ENCODE measurements around the gene CDYL2. TPM values are rescaled to one million over a fixed set of nuclear protein-coding genes. Genes with fewer than 3 reads are reported as not detected.

Gene CDYL2
- total and polyA plus RNA-seq, 2 donors (not counting 3 experiments of a cell fraction or from before 2014, with no cell fraction given): 7.1 to 71.3 TPM

GRCh38 chr16:80824623-80825364 lies 20.4 kb upstream of the CDYL2 start:
- no peaks in the 10 kb centered on the region for H3K9me3 ChIP-seq (replicated peaks; ENCODE audit: control insufficient read depth, insufficient read depth, low read length)
- no peaks in the 10 kb centered on the region for H3K4me1 ChIP-seq (ENCODE audit: control insufficient read depth, extremely low read depth, insufficient read depth, low read length)
- ChIA-PET POLR2A (no interaction called here), CTCF (interaction anchor here (1.3 to 5.3 kb wide), 9 partner anchors 10 to 297 kb away, joined by 3 to 91 read pairs (median 6); no protein-coding TSS in a partner anchor)
- no peaks in the 10 kb centered on the region for H3K36me3 ChIP-seq (ENCODE audit: control insufficient read depth in 2 of 2, extremely low read depth in 1 of 2, insufficient read depth in 2 of 2, low read length in 2 of 2)
- H4K20me1 ChIP-seq (replicated peaks; ENCODE audit: control insufficient read depth, extremely low read depth, insufficient read depth, low read length): no peaks in the 10 kb centered on the region
- dilution Hi-C loops (cut with MboI; ENCODE audit: extremely low pct_ligation_motif_present, low sequenced_read_pairs) (no loop called here), intact Hi-C loops (cut with micrococcal nuclease) (loop anchor here (1.0 to 5.0 kb wide), 3 partner anchors 17 to 297 kb away; partner anchors contain the start of gene DYNLRB2)
- DNase-seq (ENCODE audit: low read depth, low spot score) (peak; percentile 79), FAIRE-seq (peak; percentile 82)
- H3K9me1 ChIP-seq (replicated peaks; ENCODE audit: control insufficient read depth, extremely low read depth, insufficient read depth, low read length): no peaks in the 10 kb centered on the region
- TF ChIP-seq POLR2AphosphoS5 (IDR thresholded peaks at IDR 0.05; ENCODE audit: insufficient read depth, low read depth, low read length): no peak
- TF ChIP-seq, protein P1, sequence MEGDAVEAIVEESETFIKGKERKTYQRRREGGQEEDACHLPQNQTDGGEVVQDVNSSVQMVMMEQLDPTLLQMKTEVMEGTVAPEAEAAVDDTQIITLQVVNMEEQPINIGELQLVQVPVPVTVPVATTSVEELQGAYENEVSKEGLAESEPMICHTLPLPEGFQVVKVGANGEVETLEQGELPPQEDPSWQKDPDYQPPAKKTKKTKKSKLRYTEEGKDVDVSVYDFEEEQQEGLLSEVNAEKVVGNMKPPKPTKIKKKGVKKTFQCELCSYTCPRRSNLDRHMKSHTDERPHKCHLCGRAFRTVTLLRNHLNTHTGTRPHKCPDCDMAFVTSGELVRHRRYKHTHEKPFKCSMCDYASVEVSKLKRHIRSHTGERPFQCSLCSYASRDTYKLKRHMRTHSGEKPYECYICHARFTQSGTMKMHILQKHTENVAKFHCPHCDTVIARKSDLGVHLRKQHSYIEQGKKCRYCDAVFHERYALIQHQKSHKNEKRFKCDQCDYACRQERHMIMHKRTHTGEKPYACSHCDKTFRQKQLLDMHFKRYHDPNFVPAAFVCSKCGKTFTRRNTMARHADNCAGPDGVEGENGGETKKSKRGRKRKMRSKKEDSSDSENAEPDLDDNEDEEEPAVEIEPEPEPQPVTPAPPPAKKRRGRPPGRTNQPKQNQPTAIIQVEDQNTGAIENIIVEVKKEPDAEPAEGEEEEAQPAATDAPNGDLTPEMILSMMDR (IDR thresholded peaks at IDR 0.05; ENCODE audit: extremely low read depth in 1 of 2, insufficient read depth in 1 of 2, low read depth in 1 of 2, low read length in 2 of 2): peak; percentile 52 to 56
- TF ChIP-seq POLR2A (IDR thresholded peaks at IDR 0.05; ENCODE audit: low read depth, low read length): no peak
- TF ChIP-seq EZH2 (IDR thresholded peaks at IDR 0.05; ENCODE audit: borderline replicate concordance, low read depth, low read length, severe bottlenecking): no peak
- no peak for TF ChIP-seq FOS (IDR thresholded peaks at IDR 0.05; ENCODE audit: borderline replicate concordance, insufficient read depth, low read length)
- BruUV-seq (replicated peaks): no TSS peak
- no peak overlapping the region for H3K9ac ChIP-seq (replicated peaks; ENCODE audit: extremely low read depth, insufficient read depth, low read length)
- H2AFZ ChIP-seq (ENCODE audit: low read depth, low read length): peak overlapping the region; percentile 17
- no peak overlapping the region for H3K4me3 ChIP-seq (replicated peaks in 1 of 3; ENCODE audit: insufficient read depth in 1 of 3, low read depth in 1 of 3, low read length in 3 of 3)
- H3K79me2 ChIP-seq (ENCODE audit: control insufficient read depth, insufficient read depth, low read length): no peaks in the 10 kb centered on the region
- H3K4me2 ChIP-seq (ENCODE audit: insufficient read depth, low read length): no peak overlapping the region
- H3K27ac ChIP-seq (ENCODE audit: insufficient read depth, low read depth, low read length): no peak overlapping the region
- no peaks in the 10 kb centered on the region for H3K27me3 ChIP-seq (ENCODE audit: control insufficient read depth in 2 of 2, insufficient read depth in 2 of 2, low read length in 2 of 2)
